ENCODE results near the gene TANC1. TPM values are rescaled to one million over a fixed set of nuclear protein-coding genes. Genes with fewer than 3 reads are reported as not detected.

Gene TANC1
- total RNA-seq, 1 donor from 2014 or later, result 56.9 TPM

GRCh38 chr2:159125858-159126257 lies 157.4 kb downstream of the TANC1 start:
- H3K36me3 Mint-ChIP-seq, result peaks cover 36% of the 10 kb centered on the region
- no peak for TF ChIP-seq CTCF (conservative IDR thresholded peaks at IDR 0.05)
- no peak overlapping the region for H3K4me3 Mint-ChIP-seq
- H3K9me3 Mint-ChIP-seq, result no peaks in the 10 kb centered on the region
- DNase-seq (ENCODE audit: extremely low spot score, unreplicated experiment), result no peak
- H3K4me1 Mint-ChIP-seq (ENCODE audit: unreplicated experiment), result peaks cover 53% of the 10 kb centered on the region
- peak overlapping the region; percentile 83 for H3K27ac Mint-ChIP-seq
- no peaks in the 10 kb centered on the region for H3K27me3 Mint-ChIP-seq

- Mint-ChIP-seq H3K27me3 (no peaks in the 10 kb centered on the region), H3K4me1 (ENCODE audit: unreplicated experiment) (peaks cover 54% of the 10 kb centered on the region), H3K36me3 (peaks cover 36% of the 10 kb centered on the region), H3K4me3 (no peak overlapping the region), H3K27ac (peak overlapping the region; percentile 44), H3K9me3 (no peaks in the 10 kb centered on the region)
- TF ChIP-seq CTCF (conservative IDR thresholded peaks at IDR 0.05), result no peak
- DNase-seq (ENCODE audit: extremely low spot score, unreplicated experiment), result no peak
Measured at GRCh38 chr2:159126432-159127022, 158.1 kb downstream of the TANC1 start.

- TF ChIP-seq CTCF (conservative IDR thresholded peaks at IDR 0.05), result no peak
- peaks cover 26% of the 10 kb centered on the region for H3K36me3 Mint-ChIP-seq
- H3K27me3 Mint-ChIP-seq, result no peaks in the 10 kb centered on the region
- peaks cover 54% of the 10 kb centered on the region for H3K4me1 Mint-ChIP-seq (ENCODE audit: unreplicated experiment)
- DNase-seq (ENCODE audit: extremely low spot score, unreplicated experiment), result no peak
- H3K27ac Mint-ChIP-seq, result peak overlapping the region; percentile 86
- peak overlapping the region; percentile 12 for H3K4me3 Mint-ChIP-seq
- no peaks in the 10 kb centered on the region for H3K9me3 Mint-ChIP-seq
Measured at GRCh38 chr2:159128191-159128590, 159.8 kb downstream of the TANC1 start.

GRCh38 chr2:159129269-159129668 lies 160.8 kb downstream of the TANC1 start:
- DNase-seq (ENCODE audit: extremely low spot score, unreplicated experiment), result no peak
- Mint-ChIP-seq H3K9me3 (no peaks in the 10 kb centered on the region), H3K4me1 (ENCODE audit: unreplicated experiment) (peaks cover 45% of the 10 kb centered on the region), H3K4me3 (peak overlapping the region; percentile 62), H3K36me3 (peaks cover 25% of the 10 kb centered on the region), H3K27ac (peak overlapping the region; percentile 86), H3K27me3 (no peaks in the 10 kb centered on the region)
- no peak for TF ChIP-seq CTCF (conservative IDR thresholded peaks at IDR 0.05)

GRCh38 chr2:159129824-159130223 lies 161.4 kb downstream of the TANC1 start:
- peak overlapping the region; percentile 86 for H3K27ac Mint-ChIP-seq
- H3K9me3 Mint-ChIP-seq, result no peaks in the 10 kb centered on the region
- peaks cover 39% of the 10 kb centered on the region for H3K4me1 Mint-ChIP-seq (ENCODE audit: unreplicated experiment)
- no peak overlapping the region for H3K4me3 Mint-ChIP-seq
- TF ChIP-seq CTCF (conservative IDR thresholded peaks at IDR 0.05), result no peak
- DNase-seq (ENCODE audit: extremely low spot score, unreplicated experiment), result no peak
- peaks cover 22% of the 10 kb centered on the region for H3K36me3 Mint-ChIP-seq
- no peaks in the 10 kb centered on the region for H3K27me3 Mint-ChIP-seq
